GM12872 (cell line): ENCODE measurements around the gene SIM1.

ENCODE experiments used
- TF ChIP-seq, protein P1 (sequence below): IDR thresholded peaks from 3 replicates; pipeline ENCODE4 v1.5.1; 2011; ENCODE audit warnings: low read depth, mild to moderate bottlenecking, low read length, moderate library complexity; ENCODE audit not compliant: insufficient read depth

The SIM1 gene

GRCh38 chr6:100353276-100354015 lies 111.3 kb downstream of the SIM1 start:
- TF ChIP-seq, protein P1, sequence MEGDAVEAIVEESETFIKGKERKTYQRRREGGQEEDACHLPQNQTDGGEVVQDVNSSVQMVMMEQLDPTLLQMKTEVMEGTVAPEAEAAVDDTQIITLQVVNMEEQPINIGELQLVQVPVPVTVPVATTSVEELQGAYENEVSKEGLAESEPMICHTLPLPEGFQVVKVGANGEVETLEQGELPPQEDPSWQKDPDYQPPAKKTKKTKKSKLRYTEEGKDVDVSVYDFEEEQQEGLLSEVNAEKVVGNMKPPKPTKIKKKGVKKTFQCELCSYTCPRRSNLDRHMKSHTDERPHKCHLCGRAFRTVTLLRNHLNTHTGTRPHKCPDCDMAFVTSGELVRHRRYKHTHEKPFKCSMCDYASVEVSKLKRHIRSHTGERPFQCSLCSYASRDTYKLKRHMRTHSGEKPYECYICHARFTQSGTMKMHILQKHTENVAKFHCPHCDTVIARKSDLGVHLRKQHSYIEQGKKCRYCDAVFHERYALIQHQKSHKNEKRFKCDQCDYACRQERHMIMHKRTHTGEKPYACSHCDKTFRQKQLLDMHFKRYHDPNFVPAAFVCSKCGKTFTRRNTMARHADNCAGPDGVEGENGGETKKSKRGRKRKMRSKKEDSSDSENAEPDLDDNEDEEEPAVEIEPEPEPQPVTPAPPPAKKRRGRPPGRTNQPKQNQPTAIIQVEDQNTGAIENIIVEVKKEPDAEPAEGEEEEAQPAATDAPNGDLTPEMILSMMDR = no peak

DNA sequence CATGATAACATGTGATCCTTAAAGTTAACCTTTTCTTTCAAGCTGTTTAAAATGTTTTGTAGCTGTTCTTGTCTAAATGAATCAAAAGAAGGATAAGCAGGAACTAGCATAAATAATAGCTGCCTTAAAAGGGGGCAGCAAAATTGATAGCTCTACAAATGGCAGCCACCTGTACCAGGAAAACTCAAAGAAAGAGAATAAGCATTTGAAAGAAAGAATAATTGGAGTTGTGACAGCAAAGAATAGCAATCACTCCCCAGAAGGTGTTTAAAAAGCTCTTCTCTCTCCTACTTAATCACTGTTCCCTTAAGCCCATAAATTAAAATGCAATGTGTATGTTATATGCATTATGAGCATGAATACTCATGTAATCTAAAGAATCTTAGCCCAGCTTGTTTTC lies 114.6 kb downstream of the SIM1 start:
- TF ChIP-seq, protein P1 = no peak

DNA sequence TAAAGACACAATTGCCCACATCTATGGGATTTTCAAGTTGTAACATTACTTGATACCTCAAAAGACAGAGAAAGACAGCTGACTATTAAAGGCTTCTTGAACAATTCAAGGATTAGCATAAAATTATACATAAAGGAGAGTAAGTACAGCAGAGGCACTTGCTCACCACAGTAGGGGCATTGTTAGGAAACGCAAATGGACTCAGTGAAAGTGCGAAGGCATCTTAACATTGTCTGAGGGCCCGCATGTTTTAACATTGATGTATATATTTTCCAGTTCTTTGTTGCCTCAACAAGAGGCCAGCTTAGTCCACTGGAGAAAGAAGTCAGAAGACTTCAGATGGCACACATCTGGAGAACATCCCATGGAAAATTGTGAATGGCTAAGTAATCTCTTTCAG lies 115.4 kb downstream of the SIM1 start:
- TF ChIP-seq, protein P1 = no peak

DNA sequence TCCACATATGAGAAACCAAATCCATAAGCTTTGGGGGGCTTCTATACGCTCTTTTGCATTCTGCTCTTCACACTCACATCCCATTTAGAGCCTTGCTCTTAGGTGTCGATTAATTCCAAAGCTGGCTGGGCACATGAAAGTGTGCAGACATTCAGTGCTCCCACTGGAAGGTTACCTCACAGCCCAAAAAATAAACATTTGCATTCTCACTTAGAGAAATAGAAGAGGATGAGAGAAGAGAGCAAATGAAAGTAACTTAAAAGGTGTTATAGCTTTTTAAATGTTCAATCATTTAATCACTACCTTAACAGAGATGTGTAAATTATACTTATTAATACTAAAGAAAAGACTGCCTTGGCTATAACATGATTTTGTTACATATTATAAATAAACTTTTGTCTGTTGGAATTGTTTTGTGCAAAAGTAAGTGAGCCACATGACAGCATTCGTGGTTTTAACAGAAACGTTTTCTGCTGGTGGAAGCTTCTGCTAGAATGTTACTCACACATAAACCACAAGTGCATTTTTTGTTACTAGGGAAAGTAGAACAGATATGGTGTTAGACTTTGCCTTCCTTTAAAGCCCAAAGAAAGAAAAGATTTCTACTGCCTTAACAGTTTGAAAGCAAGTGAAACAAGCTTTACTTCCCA lies 116.7 kb downstream of the SIM1 start:
- TF ChIP-seq, protein P1 = no peak

GRCh38 chr6:100346828-100347227 lies 117.9 kb downstream of the SIM1 start:
- TF ChIP-seq, protein P1 = no peak

DNA sequence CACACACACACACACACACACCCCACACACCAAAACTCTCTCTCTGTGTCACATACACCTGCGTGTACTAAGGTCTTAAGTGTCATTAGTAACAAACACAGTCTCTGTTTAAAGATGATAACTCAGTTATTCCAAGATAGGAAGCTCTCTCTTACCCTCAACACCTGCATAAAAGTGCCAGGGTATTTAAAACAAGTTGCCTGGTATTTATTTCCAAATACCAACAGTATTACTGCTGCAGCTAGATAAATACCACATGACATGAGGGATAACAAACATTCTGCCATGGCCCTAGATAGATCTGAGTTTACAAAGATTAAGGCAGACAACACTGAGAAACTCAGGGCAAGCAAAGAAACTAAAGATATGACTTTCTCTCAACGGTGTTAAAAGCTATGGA lies 118.5 kb downstream of the SIM1 start:
- TF ChIP-seq, protein P1 = no peak

DNA sequence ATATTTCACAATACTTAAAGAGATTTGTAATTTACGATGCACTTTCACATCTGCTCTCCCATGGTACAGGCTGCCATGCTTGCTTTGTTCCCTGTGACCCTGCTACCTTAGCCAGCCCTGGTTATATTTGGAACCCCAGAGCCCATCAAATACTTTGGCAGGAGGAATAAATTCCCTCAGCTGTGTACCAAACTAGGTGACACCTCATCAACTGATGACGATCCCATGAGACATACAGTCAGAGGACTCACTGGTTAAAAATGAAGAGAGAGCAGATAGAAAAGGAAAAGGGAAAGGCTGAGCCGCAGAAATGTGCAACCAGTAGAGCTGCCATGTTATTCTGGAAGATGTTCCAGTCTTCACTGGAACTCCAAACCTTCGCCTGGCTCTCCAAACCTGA lies 120.0 kb downstream of the SIM1 start:
- TF ChIP-seq, protein P1 = no peak
